GM18868 (cell line): ENCODE data around the gene PFKM.
"Not testable (repeated sequence)": the region's sequence is repeated elsewhere in the genome, so short reads cannot be mapped to it uniquely, and the experiment has no call there.

Experiments
- ATAC-seq: cut with Tn5 transposase; IDR thresholded peaks from one replicate; pipeline ENCODE4 v1.9.1; 2021; ENCODE audit warnings: mild to moderate bottlenecking, moderate library complexity; ENCODE audit not compliant: unreplicated experiment

The PFKM gene

DNA sequence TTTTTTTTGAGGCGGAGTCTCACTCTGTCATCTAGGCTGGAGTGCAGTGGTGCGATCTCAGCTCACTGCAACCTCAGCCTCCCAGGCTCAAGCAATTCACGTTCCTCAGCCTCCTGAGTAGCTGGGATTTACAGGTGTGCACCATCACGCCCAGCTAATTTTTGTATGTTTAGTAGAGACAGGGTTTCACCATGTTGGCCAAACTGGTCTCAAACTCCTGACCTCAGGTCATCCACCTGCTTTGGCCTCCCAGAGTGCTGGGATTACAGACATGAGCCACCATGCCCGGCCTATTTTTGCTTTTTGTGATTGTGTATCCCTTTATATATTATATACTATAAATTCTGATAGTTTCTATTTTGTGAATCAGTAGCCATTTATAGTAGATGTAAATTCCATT lies 36.6 kb downstream of the PFKM start:
- not testable (repeated sequence) for ATAC-seq

DNA sequence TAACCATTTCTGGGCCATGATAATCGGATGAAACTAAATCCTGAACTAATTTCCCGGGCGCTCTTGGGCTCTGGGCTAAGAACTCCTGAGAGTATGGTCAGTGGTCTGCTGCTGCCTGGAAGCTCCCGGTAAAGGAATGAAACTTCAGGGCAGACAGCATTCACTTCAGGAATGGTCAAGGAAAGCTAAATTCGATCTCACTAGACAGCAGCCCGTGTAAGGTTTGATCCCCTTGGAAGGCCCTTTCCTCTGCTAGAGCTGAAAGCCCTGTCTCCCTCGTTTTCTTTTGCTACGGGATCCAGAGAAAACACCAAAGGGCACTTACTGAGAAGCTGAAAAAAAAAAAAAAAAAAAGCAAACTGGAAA lies 37.5 kb downstream of the PFKM start:
- ATAC-seq, result no peak

DNA sequence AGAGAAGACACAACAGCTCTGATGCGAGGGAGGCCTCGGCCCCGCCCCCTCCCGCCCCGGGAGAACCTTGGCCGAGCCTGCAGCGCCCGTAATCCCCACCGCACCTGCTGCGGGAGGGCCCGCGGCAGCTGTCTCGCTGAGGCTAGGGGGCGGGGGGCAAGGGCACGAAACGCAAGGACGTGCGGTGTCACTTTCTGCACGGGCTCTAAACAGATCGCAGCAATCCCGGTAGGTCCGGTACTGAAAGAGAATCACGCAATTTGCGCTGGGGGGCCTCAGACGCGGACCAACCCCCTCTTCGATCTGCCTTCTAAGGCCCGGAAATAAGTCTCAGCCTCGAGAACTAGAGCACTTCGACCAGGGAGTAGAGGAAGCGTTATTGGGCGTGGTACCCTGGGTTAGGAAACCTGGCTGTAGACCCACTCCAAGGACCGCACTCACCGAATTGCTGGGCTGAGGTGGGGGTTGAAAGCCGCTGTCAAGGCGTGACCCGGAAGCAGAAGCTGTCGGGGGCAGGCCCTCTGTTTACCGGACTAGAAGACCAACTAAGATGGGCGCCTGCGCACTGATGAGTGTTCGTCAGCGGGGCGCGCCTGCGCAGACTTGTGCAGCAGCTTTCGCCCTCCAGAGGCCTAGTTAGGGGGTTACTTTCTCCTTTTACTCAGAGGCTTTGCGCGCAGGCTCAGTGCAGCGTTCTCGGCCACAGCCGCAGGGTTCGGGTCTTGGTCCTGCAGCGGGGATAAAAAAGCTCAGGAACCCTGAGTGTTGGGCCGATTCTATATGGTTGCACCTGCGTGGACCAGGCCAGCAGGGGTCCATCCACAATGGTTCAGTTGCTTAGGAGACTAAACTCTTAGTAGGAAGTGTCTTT lies 38.1 kb downstream of the PFKM start, which contains the start of gene ASB8:
Gene ASB8, minus strand, starts transcription at position 498 of the 871 bp plus-strand sequence. CDS start 4,019 bp downstream, outside the sequence.
- peak; percentile 83 for ATAC-seq

DNA sequence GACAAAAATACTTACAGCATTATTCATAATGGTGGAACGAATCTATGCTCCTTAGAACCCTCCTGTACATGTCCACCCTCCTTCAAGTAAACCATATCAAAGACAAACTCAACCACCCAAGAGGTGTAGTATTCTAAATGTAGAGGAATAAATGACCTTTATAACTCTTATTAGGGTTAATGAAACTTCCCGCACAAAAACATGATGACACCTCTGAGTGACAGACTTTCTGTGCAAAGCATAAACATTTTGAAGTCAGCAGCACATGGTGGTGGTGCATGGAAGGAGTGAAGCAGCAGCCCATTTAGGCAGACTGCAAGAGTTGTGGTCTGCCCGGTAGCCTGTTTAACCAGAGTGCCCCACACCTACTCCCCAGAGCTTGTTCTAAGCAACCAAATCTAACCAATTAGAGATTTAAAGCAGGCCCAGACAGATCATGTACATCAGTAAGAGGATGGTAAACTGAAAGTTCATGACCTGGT lies 38.8 kb downstream of the PFKM start:
- no peak for ATAC-seq

DNA sequence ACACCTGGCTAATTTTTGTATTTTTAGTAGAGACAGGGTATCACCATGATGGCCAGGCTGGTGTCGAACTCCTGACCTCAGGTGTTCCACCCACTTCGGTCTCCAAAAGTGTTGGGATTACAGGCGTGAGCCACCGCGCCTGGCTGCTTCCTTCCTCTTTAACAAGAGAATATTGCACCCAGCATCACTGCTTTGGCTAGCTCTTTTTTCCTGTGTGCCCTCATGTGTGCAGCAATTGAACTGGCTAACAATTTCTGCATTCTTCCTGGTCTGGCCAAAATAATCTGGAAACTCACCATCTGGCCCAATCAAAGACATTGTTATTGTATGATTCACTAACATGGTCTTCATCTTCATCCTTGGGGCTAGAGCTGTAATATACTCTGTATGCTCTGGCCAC lies 40.9 kb downstream of the PFKM start:
- no peak for ATAC-seq

GRCh38 chr12:48160807-48161206 lies 41.6 kb downstream of the PFKM start:
- peak; percentile 37 for ATAC-seq

DNA sequence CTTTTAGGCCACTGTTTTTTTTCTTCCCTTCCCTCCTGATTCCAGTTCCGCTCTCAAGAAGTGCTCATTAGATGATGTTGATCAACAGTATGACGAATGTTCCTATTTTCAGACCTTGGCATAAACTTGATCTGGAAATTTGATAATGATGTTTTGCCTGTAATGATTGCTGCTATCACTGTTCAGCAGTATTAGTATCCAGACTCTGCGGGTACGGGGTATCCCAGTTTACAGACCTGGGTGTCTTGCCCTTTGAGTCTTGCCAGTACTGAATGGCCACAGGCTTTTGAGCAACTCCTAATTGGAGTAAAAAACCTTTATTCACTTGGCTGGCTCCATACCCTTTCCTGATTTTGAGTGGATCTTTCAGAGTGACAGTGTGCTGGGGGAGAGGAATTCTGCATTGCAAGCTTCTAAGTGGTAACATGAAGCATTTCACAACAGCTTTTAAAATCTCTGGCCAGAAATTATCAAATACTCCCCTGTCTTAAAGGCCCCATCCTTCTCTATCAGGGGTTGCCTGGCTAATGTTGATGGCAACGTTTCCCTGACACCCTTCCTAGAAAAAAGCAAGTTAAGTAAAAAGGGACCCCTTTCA lies 44.1 kb downstream of the PFKM start:
- no peak for ATAC-seq

GRCh38 chr12:48164451-48164850 lies 45.3 kb downstream of the PFKM start:
- ATAC-seq, result no peak

DNA sequence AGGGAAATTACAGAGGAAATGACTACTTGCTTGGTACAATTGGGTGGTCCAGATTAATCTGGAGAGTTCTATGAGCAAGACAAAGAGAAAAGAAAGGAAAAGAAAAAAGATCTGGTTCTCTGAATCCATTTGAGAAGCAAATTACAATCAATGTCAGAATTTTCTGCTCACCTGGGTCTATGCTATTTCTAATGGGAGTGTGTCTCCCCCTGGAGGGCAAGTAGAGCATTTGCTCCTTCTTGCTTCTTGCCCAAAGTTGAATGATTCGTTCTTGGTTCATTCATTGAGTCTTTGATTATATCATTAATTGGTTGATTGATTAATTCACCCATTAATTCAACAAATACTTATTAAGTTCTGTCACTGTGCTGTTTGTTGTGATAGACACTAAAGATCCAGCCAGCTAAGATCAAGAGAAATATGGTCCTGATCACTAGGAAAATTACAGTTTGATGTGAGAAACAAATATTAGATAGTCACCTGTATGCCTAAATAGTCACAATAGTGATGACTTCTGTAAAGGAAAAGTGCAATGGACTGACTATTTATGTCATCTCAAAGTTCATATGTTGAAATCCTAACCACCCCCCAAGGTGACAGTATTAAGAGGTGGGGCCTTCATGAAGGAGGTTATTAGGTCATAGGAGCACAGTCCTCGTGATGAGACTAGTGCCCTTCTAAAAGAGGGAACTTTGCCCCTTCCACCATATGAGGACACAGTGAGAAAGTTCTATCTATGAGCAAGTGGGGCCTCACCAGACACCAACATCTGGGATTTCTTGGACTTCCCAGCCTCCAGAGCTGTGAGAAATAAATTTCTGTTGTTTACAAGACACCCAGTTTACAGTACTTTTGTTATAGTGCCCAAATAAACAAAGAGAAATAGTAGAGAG lies 46.2 kb downstream of the PFKM start:
- peak; percentile 45 for ATAC-seq

- ATAC-seq, result no peak
Measured at GRCh38 chr12:48169011-48169410, 49.8 kb downstream of the PFKM start.

DNA sequence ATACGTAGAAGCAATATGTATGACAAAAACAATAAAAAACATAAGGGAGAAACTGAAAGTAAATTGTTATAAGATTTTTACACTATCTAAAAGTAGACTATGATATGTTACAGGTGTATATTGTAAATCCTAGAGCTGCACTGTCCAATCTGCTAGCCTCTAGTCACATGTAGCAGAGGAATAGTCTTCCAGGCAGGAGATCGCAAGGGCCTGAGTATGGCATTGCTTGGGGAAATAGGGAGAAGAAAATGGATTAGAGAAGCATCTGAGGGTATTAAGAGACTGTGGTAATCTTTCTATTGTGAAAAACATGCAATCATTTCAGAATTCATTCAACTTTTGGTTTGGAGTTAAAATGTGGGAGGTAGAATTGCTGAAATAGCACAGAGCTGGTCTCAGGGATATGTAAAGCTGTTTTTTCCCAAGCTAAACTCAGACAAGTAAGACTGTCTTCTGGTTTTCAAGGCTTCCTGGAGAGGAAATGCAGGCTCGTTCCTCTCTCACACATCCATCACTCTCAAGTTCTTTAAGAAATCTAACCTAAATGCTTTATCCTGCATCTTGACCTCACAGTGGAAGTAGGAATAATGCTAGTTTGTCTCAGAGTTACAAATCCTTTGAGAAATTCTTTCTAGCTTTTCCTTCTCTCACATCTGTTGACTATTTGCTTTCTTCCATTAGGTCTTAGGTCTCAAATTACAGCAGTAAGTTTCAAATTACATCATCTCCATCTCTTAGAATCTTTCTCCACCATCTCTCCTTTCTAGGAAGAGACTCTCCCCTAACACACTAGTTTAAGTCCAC lies 56.7 kb downstream of the PFKM start:
- ATAC-seq, result no peak

DNA sequence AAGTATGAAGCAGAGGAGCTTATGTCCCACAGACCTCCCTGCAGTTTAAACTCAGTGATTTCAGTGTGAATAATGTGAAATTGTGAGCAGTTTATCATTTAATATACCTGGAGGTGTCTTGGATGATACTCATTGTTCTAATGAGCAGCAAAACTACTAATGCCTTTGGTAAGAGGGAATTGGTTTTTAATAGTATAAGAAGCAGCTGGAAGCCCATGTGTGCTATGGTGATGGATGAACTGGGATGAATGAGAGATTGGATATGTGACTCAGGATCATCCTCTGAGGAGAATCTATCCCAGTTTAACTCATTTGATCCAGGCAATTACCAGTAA lies 57.2 kb downstream of the PFKM start:
- no peak for ATAC-seq

- no peak for ATAC-seq
Measured at GRCh38 chr12:48177982-48178381, 58.8 kb downstream of the PFKM start.

- no peak for ATAC-seq
Measured at GRCh38 chr12:48179466-48179865, 60.3 kb downstream of the PFKM start.

GRCh38 chr12:48180424-48180823 lies 61.3 kb downstream of the PFKM start:
- ATAC-seq, result no peak

DNA sequence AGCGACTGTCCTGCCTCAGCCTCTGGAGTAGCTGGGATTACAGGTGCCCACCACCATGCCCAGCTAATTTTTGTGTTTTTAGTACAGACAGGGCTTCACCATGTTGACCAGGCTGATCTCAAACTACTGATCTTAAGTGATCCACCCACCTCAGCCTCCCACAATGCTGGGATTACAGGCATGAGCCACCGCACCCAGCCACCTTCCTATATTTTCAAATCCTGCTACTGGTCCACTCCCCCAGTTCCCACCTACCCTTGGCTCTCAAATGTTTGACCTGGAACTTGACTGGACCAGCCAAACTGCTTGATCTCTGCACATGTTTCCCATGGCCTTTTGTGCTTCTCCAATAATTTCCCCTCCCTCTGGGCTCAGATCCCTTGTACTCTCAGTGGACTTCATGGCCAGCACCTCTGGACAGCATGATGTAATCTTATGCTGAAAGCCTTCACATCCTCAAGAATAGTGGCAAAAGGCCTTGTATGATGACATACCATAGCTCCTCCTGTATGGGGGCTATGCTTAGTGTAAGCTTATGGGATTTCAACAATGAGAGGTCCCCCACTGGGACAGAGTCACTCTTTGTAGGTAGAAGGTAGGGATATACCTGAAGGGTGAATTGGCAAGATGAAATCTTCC lies 61.8 kb downstream of the PFKM start:
- ATAC-seq, result no peak

GRCh38 chr12:48182631-48183030 lies 63.5 kb downstream of the PFKM start:
- no peak for ATAC-seq

DNA sequence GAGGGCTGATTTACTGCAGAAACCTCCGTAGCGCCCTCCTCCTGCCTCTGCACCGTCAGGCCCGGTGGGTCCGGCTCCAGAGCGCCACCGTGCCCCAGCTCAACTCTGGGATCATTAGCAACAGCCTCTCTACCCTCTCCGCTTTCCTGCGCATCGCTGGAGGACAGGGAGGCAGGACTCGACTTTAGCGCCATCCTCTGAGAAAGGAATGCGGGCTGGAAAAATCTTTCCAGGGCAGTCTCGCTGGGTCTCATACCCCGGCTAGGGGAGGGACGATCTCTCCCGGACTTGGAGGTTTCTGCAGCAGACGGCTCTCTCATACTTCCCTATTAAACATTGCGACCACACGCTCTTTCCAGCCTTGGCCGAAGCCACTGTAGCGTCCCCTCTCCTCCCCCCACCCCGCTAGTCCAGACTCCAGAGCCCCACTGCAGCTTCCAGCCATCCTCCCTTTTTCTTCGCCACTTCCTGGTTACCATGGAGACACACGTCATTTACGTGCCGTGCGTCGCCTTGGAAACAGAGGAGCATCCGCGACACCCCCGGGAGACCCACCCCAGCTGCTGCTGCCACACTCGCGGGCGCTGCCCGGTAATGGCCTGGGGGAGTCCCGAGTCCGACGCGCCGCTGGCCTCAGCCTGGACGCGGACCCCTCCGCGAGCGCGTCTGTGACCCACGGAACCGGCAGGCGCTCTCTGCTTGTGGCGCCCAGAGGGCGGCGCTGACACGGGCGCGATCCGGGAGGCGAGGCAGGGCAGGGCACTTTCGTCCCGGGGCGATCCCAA lies 64.1 kb downstream of the PFKM start, which contains the start of gene CCDC184:
Gene CCDC184, plus strand, starts transcription at position 554 of the 785 bp plus-strand sequence. CDS start 479 bp downstream, outside the sequence.
- ATAC-seq, result peak; percentile 73

GRCh38 chr12:48183876-48184548 lies 64.8 kb downstream of the PFKM start:
- no peak for ATAC-seq
